Measurements from ENCODE around the gene REN.

DNA sequence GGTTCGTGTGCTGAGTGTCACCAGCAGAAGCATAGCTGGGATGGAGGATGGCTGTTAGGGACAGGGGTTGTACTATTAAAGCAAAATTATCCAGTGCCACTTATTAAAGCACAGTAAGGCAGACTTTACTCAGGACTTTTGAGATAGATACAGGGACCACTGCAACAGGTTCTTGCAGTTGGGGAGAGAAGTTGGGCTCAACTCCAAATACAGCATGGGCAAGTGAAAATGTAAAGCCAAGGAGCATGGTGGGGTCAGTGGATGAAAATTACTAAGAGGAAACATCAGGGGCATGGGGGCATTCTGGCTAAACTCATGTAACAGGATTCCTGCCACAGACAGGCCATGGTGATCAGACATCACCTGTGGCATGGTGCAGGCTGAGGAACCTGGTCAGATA, 15.0 kb upstream of the REN start:
- no peak for TF ChIP-seq CTCF (IDR thresholded peaks at IDR 0.05; ENCODE audit: insufficient read depth, low read depth, low read length)
- no peak for TF ChIP-seq EZH2 (IDR thresholded peaks at IDR 0.05; ENCODE audit: insufficient read depth, low read length)
